ENCODE measurements around the gene WFDC2.
A peak's percentile ranks its signal among the peaks of the same experiment; 100 is the strongest.
"Not testable (repeated sequence)": the region's sequence is repeated elsewhere in the genome, so short reads cannot be mapped to it uniquely, and the experiment has no call there.

Gene WFDC2

GRCh38 chr20:45452772-45453691 lies 16.5 kb upstream of the WFDC2 start:
- no peak for DNase-seq

GRCh38 chr20:45456632-45457031 lies 12.9 kb upstream of the WFDC2 start:
- DNase-seq: peak; percentile 70

GRCh38 chr20:45459606-45460005 lies 9.9 kb upstream of the WFDC2 start:
- DNase-seq: peak; percentile 26

- no peak for DNase-seq
These were observed 8.3 kb upstream of the WFDC2 start for GRCh38 chr20:45461225-45461624.

- no peak for DNase-seq
These were observed 6.6 kb upstream of the WFDC2 start for GRCh38 chr20:45462711-45463509.

- no peak for DNase-seq
These were observed 5.8 kb upstream of the WFDC2 start for GRCh38 chr20:45463709-45464108.

- DNase-seq: no peak
These were observed 3.9 kb upstream of the WFDC2 start for GRCh38 chr20:45465491-45466266.

- no peak for DNase-seq
These were observed 2.4 kb upstream of the WFDC2 start for GRCh38 chr20:45467172-45467571.

GRCh38 chr20:45467861-45468260 lies 1.7 kb upstream of the WFDC2 start:
- no peak for DNase-seq

- no peak for DNase-seq
These were observed 844 bp downstream of the WFDC2 start for GRCh38 chr20:45470262-45470931.

- no peak for DNase-seq
These were observed 1.4 kb downstream of the WFDC2 start for GRCh38 chr20:45470937-45471336.

GRCh38 chr20:45472286-45472685 lies 2.7 kb downstream of the WFDC2 start:
- DNase-seq: not testable (repeated sequence)

- DNase-seq: not testable (repeated sequence)
These were observed 8.1 kb downstream of the WFDC2 start for GRCh38 chr20:45477530-45478148.

- DNase-seq: no peak
These were observed 10.3 kb downstream of the WFDC2 start for GRCh38 chr20:45479822-45480221.

GRCh38 chr20:45484676-45485075 lies 15.1 kb downstream of the WFDC2 start:
- DNase-seq: peak; percentile 81

- DNase-seq: peak; percentile 27
These were observed 15.8 kb downstream of the WFDC2 start for GRCh38 chr20:45485388-45485787.

GRCh38 chr20:45487231-45487635 lies 17.7 kb downstream of the WFDC2 start:
- DNase-seq: no peak

GRCh38 chr20:45489083-45489531 lies 19.6 kb downstream of the WFDC2 start:
- no peak for DNase-seq

GRCh38 chr20:45495501-45495941 lies 26.0 kb downstream of the WFDC2 start:
- DNase-seq: no peak

- no peak for DNase-seq
These were observed 26.6 kb downstream of the WFDC2 start for GRCh38 chr20:45496166-45496565.

- DNase-seq: peak; percentile 14
These were observed 28.5 kb downstream of the WFDC2 start for GRCh38 chr20:45497971-45498494.

- no peak for DNase-seq
These were observed 30.5 kb downstream of the WFDC2 start for GRCh38 chr20:45500022-45500421.

Data from NCI-H82 (cell line).